NCI-H2196 (cell line): ENCODE measurements around the gene MYBPH.

Experiments
- DNase-seq: peaks from one replicate; lab custom pipeline; 2025; ENCODE audit not compliant: unreplicated experiment; lab: John Stamatoyannopoulos, UW

Gene MYBPH

GRCh38 chr1:203167026-203167912 is 8.4 kb downstream of the MYBPH start:
- DNase-seq = no peak

- no peak for DNase-seq
Observed at GRCh38 chr1:203166192-203166940, 9.3 kb downstream of the MYBPH start.

GRCh38 chr1:203165800-203166161 is 9.8 kb downstream of the MYBPH start:
- no peak for DNase-seq

- no peak for DNase-seq
Observed at GRCh38 chr1:203165101-203165799, 10.4 kb downstream of the MYBPH start.

- no peak for DNase-seq
Observed at GRCh38 chr1:203163891-203164635, 11.6 kb downstream of the MYBPH start.

- no peak for DNase-seq
Observed at GRCh38 chr1:203162403-203162802, 13.2 kb downstream of the MYBPH start.

GRCh38 chr1:203161703-203162102 is 13.9 kb downstream of the MYBPH start:
- DNase-seq = no peak

GRCh38 chr1:203161175-203161574 is 14.5 kb downstream of the MYBPH start:
- DNase-seq = no peak

- DNase-seq = no peak
Observed at GRCh38 chr1:203159844-203160243, 15.8 kb downstream of the MYBPH start.

- DNase-seq = no peak
Observed at GRCh38 chr1:203158960-203159665, 16.5 kb downstream of the MYBPH start.

GRCh38 chr1:203158423-203158822 is 17.2 kb downstream of the MYBPH start:
- DNase-seq = no peak

- DNase-seq = no peak
Observed at GRCh38 chr1:203156280-203156679, 19.3 kb downstream of the MYBPH start.

- DNase-seq = no peak
Observed at GRCh38 chr1:203153989-203154821, 21.4 kb downstream of the MYBPH start.

- no peak for DNase-seq
Observed at GRCh38 chr1:203153051-203153988, 22.3 kb downstream of the MYBPH start.

- DNase-seq = no peak
Observed at GRCh38 chr1:203152158-203153034, 23.2 kb downstream of the MYBPH start.

- DNase-seq = no peak
Observed at GRCh38 chr1:203151362-203152157, 24.1 kb downstream of the MYBPH start.
